ENCODE data around the gene TMPRSS11F. TPM values are rescaled to one million over a fixed set of nuclear protein-coding genes. Genes with fewer than 3 reads are reported as not detected.

TMPRSS11F gene
- total RNA-seq, 2 experiments from 2014 or later = not detected

DNA sequence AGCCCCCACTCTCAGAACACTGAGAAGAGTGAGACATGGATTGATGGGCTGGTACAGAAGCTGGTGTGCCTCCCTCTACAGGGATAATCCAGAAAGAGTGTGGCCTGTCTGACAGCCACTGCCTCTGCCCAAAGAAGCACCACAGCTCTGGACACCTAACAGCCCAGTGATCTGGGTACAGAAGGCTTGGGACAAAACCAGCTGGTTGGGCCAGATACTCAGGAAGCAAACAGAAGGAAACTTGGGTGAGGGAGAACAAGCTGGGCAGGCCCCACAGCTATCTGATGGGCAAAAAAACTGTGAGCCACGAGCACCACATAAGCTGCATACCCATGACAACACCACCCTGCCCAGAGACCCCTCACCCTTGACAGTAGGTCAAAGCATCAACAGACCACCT lies 46.9 kb downstream of the TMPRSS11F start:
- POLR2A ChIA-PET = no interaction called here
- H3K4me1 Mint-ChIP-seq (ENCODE audit: low read depth) = no peaks in the 10 kb centered on the region
- H3K9me3 Mint-ChIP-seq = peaks cover 6% of the 10 kb centered on the region
- H3K4me3 Mint-ChIP-seq = no peak overlapping the region
- peaks cover 1% of the 10 kb centered on the region for H3K27me3 Mint-ChIP-seq
- no peaks in the 10 kb centered on the region for H3K36me3 Mint-ChIP-seq (ENCODE audit: low read depth)
- no peak overlapping the region for H3K27ac Mint-ChIP-seq
- no peak for TF ChIP-seq CTCF (IDR thresholded peaks at IDR 0.05)
- DNase-seq (no peak), ATAC-seq (no peak)
- intact Hi-C loops (cut with micrococcal nuclease) = no loop called here
- CTCF ChIA-PET = no interaction called here

GRCh38 chr4:68079928-68080327 lies 49.7 kb downstream of the TMPRSS11F start:
- TF ChIP-seq CTCF (IDR thresholded peaks at IDR 0.05) = no peak
- no peaks in the 10 kb centered on the region for H3K4me1 Mint-ChIP-seq (ENCODE audit: low read depth)
- no peak overlapping the region for H3K4me3 Mint-ChIP-seq
- H3K27ac Mint-ChIP-seq = no peak overlapping the region
- no peak for ATAC-seq
- H3K27me3 Mint-ChIP-seq = peaks cover 1% of the 10 kb centered on the region
- intact Hi-C loops (cut with micrococcal nuclease) = no loop called here
- CTCF ChIA-PET = no interaction called here
- no peaks in the 10 kb centered on the region for H3K36me3 Mint-ChIP-seq (ENCODE audit: low read depth)
- POLR2A ChIA-PET = no interaction called here
- no peaks in the 10 kb centered on the region for H3K9me3 Mint-ChIP-seq
- DNase-seq = no peak

DNA sequence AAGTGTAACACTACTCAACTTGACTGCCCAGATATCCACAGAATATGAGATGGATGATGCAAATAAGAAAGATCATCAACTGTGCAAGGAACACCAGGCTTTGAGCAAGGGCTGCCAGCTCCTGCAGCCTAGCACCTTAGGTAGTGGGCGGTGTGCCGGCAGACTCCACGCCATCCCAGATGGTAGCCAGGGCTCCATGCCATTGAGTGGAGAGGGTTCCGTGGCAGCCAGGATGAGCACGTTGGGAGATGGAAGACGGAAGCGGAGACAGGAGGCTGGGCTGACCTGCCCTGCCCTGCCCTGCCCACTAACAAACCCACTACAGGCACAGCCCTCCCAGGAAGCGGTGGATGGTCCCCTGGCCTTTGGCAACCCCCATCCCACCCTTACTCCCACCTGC lies 51.9 kb downstream of the TMPRSS11F start:
- no peak for TF ChIP-seq CTCF (IDR thresholded peaks at IDR 0.05)
- no peaks in the 10 kb centered on the region for H3K27me3 Mint-ChIP-seq
- H3K4me3 Mint-ChIP-seq = no peak overlapping the region
- H3K27ac Mint-ChIP-seq = no peak overlapping the region
- ATAC-seq (no peak), DNase-seq (no peak)
- no peaks in the 10 kb centered on the region for H3K9me3 Mint-ChIP-seq
- H3K4me1 Mint-ChIP-seq (ENCODE audit: low read depth) = no peaks in the 10 kb centered on the region
- intact Hi-C loops (cut with micrococcal nuclease) = no loop called here
- CTCF ChIA-PET = no interaction called here
- H3K36me3 Mint-ChIP-seq (ENCODE audit: low read depth) = no peaks in the 10 kb centered on the region
- POLR2A ChIA-PET = no interaction called here

GRCh38 chr4:68077301-68077700 lies 52.4 kb downstream of the TMPRSS11F start:
- intact Hi-C loops (cut with micrococcal nuclease) = no loop called here
- Mint-ChIP-seq H3K4me1 (ENCODE audit: low read depth) (no peaks in the 10 kb centered on the region), H3K27ac (no peak overlapping the region), H3K36me3 (ENCODE audit: low read depth) (no peaks in the 10 kb centered on the region), H3K4me3 (no peak overlapping the region), H3K9me3 (no peaks in the 10 kb centered on the region), H3K27me3 (no peaks in the 10 kb centered on the region)
- ATAC-seq (no peak), DNase-seq (no peak)
- TF ChIP-seq CTCF (IDR thresholded peaks at IDR 0.05) = no peak
- CTCF ChIA-PET = no interaction called here
- POLR2A ChIA-PET = no interaction called here

GRCh38 chr4:68076194-68076593 lies 53.5 kb downstream of the TMPRSS11F start:
- no peak overlapping the region for H3K27ac Mint-ChIP-seq
- CTCF ChIA-PET = no interaction called here
- H3K9me3 Mint-ChIP-seq = no peaks in the 10 kb centered on the region

More at GRCh38 chr4:68076194-68076593, 53.5 kb downstream of the TMPRSS11F start:
- H3K4me3 Mint-ChIP-seq = no peak overlapping the region
- H3K27me3 Mint-ChIP-seq = no peaks in the 10 kb centered on the region
- POLR2A ChIA-PET = no interaction called here
- ATAC-seq (no peak), DNase-seq (no peak)
- H3K4me1 Mint-ChIP-seq (ENCODE audit: low read depth) = no peaks in the 10 kb centered on the region
- H3K36me3 Mint-ChIP-seq (ENCODE audit: low read depth) = no peaks in the 10 kb centered on the region
- intact Hi-C loops (cut with micrococcal nuclease) = no loop called here
- TF ChIP-seq CTCF (IDR thresholded peaks at IDR 0.05) = no peak

Data from activated CD8-positive, alpha-beta T cell treated with anti-CD3 and anti-CD28 coated beads for 36 hours (primary cell).